ENCODE data around the gene ITGAV. TPM values are rescaled to one million over a fixed set of nuclear protein-coding genes. Genes with fewer than 3 reads are reported as not detected.

The ITGAV gene
- total and polyA plus RNA-seq, 12 donors: 17.2 to 292 (median 223) TPM

DNA sequence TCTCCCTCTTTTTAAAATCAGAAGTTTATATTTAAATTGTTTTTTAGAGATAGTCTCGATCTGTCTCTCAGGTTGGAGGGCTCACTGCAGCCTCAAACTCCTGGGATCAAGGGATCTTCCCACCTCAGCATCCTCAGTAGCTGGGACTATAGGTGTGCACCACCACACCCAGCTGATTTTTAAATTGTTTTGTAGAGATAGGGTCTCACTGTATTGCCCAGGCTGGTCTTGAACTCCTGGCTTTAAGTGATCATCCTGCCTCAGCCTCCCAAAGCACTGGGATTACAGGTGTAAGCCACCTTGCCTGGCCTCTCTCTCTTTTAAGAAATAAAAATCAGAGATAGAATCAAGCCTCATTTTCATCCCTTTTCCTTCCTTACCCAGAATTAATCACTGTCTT is 126.1 kb downstream of the ITGAV start:
- intact Hi-C loops (cut with DNase I): no loop called here
- Histone ChIP-seq H3K9me3 (no peaks in the 10 kb centered on the region), H3K36me3 (no peaks in the 10 kb centered on the region), H3K27me3 (no peaks in the 10 kb centered on the region), H3K27ac (no peak overlapping the region), H3K4me3 (no peak overlapping the region), H3K4me1 (no peaks in the 10 kb centered on the region)
- ATAC-seq (no peak), DNase-seq (no peak)
- 96 to 98% methylated on average over 1 of the region's 1 CpG for WGBS, 2 donors
- TF ChIP-seq, protein P1, sequence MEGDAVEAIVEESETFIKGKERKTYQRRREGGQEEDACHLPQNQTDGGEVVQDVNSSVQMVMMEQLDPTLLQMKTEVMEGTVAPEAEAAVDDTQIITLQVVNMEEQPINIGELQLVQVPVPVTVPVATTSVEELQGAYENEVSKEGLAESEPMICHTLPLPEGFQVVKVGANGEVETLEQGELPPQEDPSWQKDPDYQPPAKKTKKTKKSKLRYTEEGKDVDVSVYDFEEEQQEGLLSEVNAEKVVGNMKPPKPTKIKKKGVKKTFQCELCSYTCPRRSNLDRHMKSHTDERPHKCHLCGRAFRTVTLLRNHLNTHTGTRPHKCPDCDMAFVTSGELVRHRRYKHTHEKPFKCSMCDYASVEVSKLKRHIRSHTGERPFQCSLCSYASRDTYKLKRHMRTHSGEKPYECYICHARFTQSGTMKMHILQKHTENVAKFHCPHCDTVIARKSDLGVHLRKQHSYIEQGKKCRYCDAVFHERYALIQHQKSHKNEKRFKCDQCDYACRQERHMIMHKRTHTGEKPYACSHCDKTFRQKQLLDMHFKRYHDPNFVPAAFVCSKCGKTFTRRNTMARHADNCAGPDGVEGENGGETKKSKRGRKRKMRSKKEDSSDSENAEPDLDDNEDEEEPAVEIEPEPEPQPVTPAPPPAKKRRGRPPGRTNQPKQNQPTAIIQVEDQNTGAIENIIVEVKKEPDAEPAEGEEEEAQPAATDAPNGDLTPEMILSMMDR (IDR thresholded peaks at IDR 0.05): no peak

DNA sequence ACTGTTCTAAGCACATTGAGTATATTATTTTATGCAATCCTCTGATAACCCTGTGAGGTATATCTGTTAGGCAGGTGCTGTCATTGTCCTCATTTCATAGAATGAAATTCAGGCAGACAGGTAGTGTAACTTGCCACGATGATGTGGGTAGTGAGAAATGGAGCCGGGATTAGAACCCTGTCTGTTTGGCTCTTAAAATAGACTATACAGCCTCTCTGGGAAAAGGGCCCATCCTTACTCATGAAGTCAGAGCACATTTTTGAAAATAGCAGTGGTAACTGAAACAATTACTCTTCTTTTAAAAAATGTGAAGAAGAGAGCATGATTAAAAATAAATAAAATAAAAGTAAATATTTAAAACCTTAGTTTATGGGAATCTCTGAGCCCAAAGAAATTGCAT is 127.0 kb downstream of the ITGAV start:
- DNase-seq: no peak
- no peak overlapping the region for H3K27ac ChIP-seq
- no peak overlapping the region for H3K4me3 ChIP-seq
- no peaks in the 10 kb centered on the region for H3K36me3 ChIP-seq
- intact Hi-C loops (cut with DNase I): no loop called here
- H3K9me3 ChIP-seq: no peaks in the 10 kb centered on the region
- no peak for ATAC-seq
- TF ChIP-seq, protein P1 (IDR thresholded peaks at IDR 0.05): no peak
- 79 to 81% methylated on average over 2 of the region's 2 CpGs for WGBS, 2 donors
- no peaks in the 10 kb centered on the region for H3K4me1 ChIP-seq
- no peaks in the 10 kb centered on the region for H3K27me3 ChIP-seq

DNA sequence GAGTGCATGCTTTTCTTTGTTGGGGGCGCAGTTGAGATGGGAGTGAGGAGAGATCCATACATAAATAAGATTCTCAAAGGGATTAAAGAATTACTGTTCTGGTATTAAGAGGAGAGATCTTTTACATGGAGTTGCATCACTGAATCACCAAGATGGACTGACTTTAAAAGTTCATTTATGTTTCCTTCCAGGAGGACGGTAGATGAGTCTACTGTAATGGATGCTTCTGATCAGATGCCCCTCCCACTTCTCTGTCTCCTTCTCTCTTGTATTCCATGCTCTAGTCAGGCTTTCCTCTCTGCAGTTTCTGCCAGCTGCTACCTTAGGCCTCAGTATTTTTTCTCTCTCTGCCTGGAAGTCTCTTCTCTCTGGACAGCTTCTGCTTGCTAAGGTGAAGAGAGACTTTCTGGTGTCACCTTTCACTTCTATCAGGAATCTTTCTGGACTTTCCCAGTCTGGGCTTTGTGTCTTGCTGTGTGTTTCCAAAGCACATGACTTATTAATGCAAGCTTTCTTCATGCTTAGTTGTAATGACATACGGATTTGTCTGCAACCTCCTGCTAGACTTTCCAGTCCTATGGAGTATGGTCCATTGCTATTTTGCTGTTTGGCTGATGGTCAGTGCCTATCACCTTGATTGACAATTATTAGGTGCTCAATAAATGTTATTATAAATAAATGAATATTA is 127.6 kb downstream of the ITGAV start:
- TF ChIP-seq, protein P1 (IDR thresholded peaks at IDR 0.05): no peak
- Histone ChIP-seq H3K4me1 (no peaks in the 10 kb centered on the region), H3K36me3 (no peaks in the 10 kb centered on the region), H3K27ac (no peak overlapping the region), H3K9me3 (no peaks in the 10 kb centered on the region), H3K4me3 (no peak overlapping the region), H3K27me3 (no peaks in the 10 kb centered on the region)
- ATAC-seq (no peak), DNase-seq (no peak)
- intact Hi-C loops (cut with DNase I): no loop called here
- 75 to 78% methylated on average over 3 of the region's 3 CpGs for WGBS, 2 donors

DNA sequence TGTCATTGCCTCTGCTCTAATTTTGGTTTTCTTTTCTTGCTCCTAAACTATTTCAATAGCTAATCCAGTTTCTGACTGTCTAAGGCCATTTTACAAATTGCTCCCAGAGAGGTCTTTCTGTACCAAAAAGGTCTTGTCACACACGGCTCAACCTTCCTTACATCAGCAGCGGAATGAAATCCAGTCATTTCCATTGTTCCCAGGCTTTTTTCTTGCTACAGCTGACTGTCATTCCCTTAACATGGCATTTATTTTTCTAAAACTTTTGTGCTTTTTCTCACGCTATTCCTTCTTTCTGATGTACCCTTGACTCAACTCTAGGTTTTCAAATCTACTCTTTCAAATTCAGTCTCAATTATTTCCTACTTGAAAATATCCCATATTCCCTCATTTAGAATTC is 128.3 kb downstream of the ITGAV start:
- TF ChIP-seq, protein P1 (IDR thresholded peaks at IDR 0.05): no peak
- no peaks in the 10 kb centered on the region for H3K27me3 ChIP-seq
- H3K9me3 ChIP-seq: no peaks in the 10 kb centered on the region
- H3K27ac ChIP-seq: no peak overlapping the region
- DNase-seq: no peak
- intact Hi-C loops (cut with DNase I): no loop called here
- WGBS, 2 donors: 93 to 98% methylated on average over 3 of the region's 3 CpGs
- H3K36me3 ChIP-seq: no peaks in the 10 kb centered on the region
- no peak overlapping the region for H3K4me3 ChIP-seq
- no peaks in the 10 kb centered on the region for H3K4me1 ChIP-seq
- ATAC-seq: no peak

Measured in heart right ventricle (tissue), 16 donors.